IMR-90 (cell line): ENCODE measurements around the gene TAF3. TPM values are rescaled to one million over a fixed set of nuclear protein-coding genes. Genes with fewer than 3 reads are reported as not detected.

Experiments
- ATAC-seq: fragments of 200-7000 bp; cut with Tn5 transposase; 2 replicates; pipeline ENCODE4 v1.9.1; 2020; ENCODE audit warnings: low read depth, mild to moderate bottlenecking, moderate library complexity
- BruUV-seq: library from RNA; stranded (reverse); fragments of 400-500 nt; replicated peaks from 2 replicates; lab custom pipeline; 2021; lab: Mats Ljungman, UMichigan
- CTCF ChIA-PET: fragments of 300-600 bp; formaldehyde crosslinking; extraction: SDS; loops from one replicate; lab custom pipeline; 2021; ENCODE audit warnings: antibody characterized with exemption; lab: Yijun Ruan, JAX
- POLR2A ChIA-PET: fragments of 300-600 bp; sonication (Branson Sonifier 250); formaldehyde crosslinking; loops from one replicate; lab custom pipeline; 2022; ENCODE audit warnings: antibody characterized with exemption; ENCODE audit not compliant: unreplicated experiment; lab: Charles Lee
- DNase-seq: peaks from one replicate; pipeline ENCODE4 v3.0.0; 2013
- H2AFZ ChIP-seq: replicated peaks from 2 replicates; pipeline ENCODE3; 2013; ENCODE audit warnings: low read length, mild to moderate bottlenecking; ENCODE audit not compliant: poor library complexity
- H2AK5ac ChIP-seq: 2 replicates; pipeline ENCODE4 v1.6.1; 2013; ENCODE audit warnings: low read depth, low read length, inconsistent platforms
- H2AK9ac ChIP-seq: replicated peaks from 2 replicates; pipeline ENCODE3; 2013; ENCODE audit warnings: mild to moderate bottlenecking, low read depth, low read length, moderate library complexity; ENCODE audit not compliant: poor library complexity
- H2BK120ac ChIP-seq: 2 replicates; pipeline ENCODE4 v1.6.1; 2013; ENCODE audit warnings: low read depth, low read length, inconsistent platforms
- H2BK15ac ChIP-seq: 3 replicates; pipeline ENCODE4 v1.6.1; 2013; ENCODE audit warnings: low read depth, low read length, inconsistent platforms
- H2BK20ac ChIP-seq: 2 replicates; pipeline ENCODE4 v1.6.1; 2013; ENCODE audit warnings: low read depth, mild to moderate bottlenecking, inconsistent platforms, low read length, moderate library complexity
- H2BK5ac ChIP-seq: 2 replicates; pipeline ENCODE4 v1.6.1; 2013; ENCODE audit warnings: mild to moderate bottlenecking, low read depth, low read length, inconsistent platforms; ENCODE audit not compliant: poor library complexity, severe bottlenecking
- H3K14ac ChIP-seq: replicated peaks from 2 replicates; pipeline ENCODE4 v1.6.1; 2013; ENCODE audit warnings: low read depth, low read length, inconsistent platforms
- H3K18ac ChIP-seq: 2 replicates; pipeline ENCODE4 v1.6.1; 2013; ENCODE audit warnings: low read depth, low read length, control low read depth
- H3K23ac ChIP-seq: 2 replicates; pipeline ENCODE4 v1.6.1; 2013; ENCODE audit warnings: low read depth, low read length, inconsistent platforms
- H3K27ac ChIP-seq: 2 replicates; pipeline ENCODE4 v1.5.1; 2013; ENCODE audit warnings: mild to moderate bottlenecking, control low read depth, low read length; ENCODE audit not compliant: insufficient read depth
- H3K27me3 ChIP-seq: 2 replicates; pipeline ENCODE4 v1.6.1; 2013; ENCODE audit warnings: low read length; ENCODE audit not compliant: control insufficient read depth, insufficient read depth
- H3K36me3 ChIP-seq: 2 replicates; pipeline ENCODE4 v1.6.1; 2013; ENCODE audit warnings: low read length, mixed read lengths; ENCODE audit not compliant: control insufficient read depth, insufficient read depth
- H3K4ac ChIP-seq: 2 replicates; pipeline ENCODE4 v1.6.1; 2013; ENCODE audit warnings: low read depth, low read length, inconsistent platforms
- H3K4me1 ChIP-seq: 2 replicates; pipeline ENCODE4 v1.6.1; 2013; ENCODE audit warnings: low read length, mixed read lengths; ENCODE audit not compliant: control insufficient read depth, insufficient read depth
- H3K4me2 ChIP-seq: 2 replicates; pipeline ENCODE4 v1.6.1; 2013; ENCODE audit warnings: low read depth, mild to moderate bottlenecking, control low read depth, low read length, moderate library complexity
- H3K4me3 ChIP-seq: 2 replicates; pipeline ENCODE4 v1.5.1; 2013; ENCODE audit warnings: low read depth, mild to moderate bottlenecking, control low read depth, low read length, moderate library complexity; ENCODE audit not compliant: insufficient read depth
- H3K56ac ChIP-seq: 2 replicates; pipeline ENCODE4 v1.6.1; 2013; ENCODE audit warnings: low read length, inconsistent platforms; ENCODE audit not compliant: insufficient read depth; ENCODE audit errors: extremely low read depth
- H3K79me1 ChIP-seq, 2 experiments: 2 replicates each; pipeline ENCODE4 v1.6.1; 2013; ENCODE audit warnings: low read length in 2 of 2, inconsistent platforms in 1 of 2, low read depth in 1 of 2
- H3K9ac ChIP-seq: 2 replicates; pipeline ENCODE4 v1.6.1; 2013; ENCODE audit warnings: low read depth, low read length, control low read depth
- H3K9me1 ChIP-seq: 2 replicates; pipeline ENCODE4 v1.6.1; 2013; ENCODE audit warnings: low read length, inconsistent platforms; ENCODE audit not compliant: insufficient read depth
- H3K9me3 ChIP-seq: 2 replicates; pipeline ENCODE4 v1.6.1; 2013; ENCODE audit warnings: low read length; ENCODE audit not compliant: control insufficient read depth, insufficient read depth
- H4K20me1 ChIP-seq: 2 replicates; pipeline ENCODE4 v1.6.1; 2013; ENCODE audit warnings: low read length, inconsistent platforms; ENCODE audit not compliant: insufficient read depth
- H4K5ac ChIP-seq: 2 replicates; pipeline ENCODE4 v1.6.1; 2013; ENCODE audit warnings: mild to moderate bottlenecking, low read depth, low read length, control low read depth
- H4K8ac ChIP-seq, 2 experiments: 2 replicates each; pipeline ENCODE4 v1.6.1; 2013; ENCODE audit warnings: low read depth in 2 of 2, low read length in 2 of 2, control low read depth in 1 of 2, inconsistent platforms in 1 of 2
- H4K91ac ChIP-seq: 2 replicates; pipeline ENCODE4 v1.6.1; 2013; ENCODE audit warnings: low read depth, low read length, inconsistent platforms; ENCODE audit not compliant: insufficient read depth
- BHLHE40 ChIP-seq: fragments of 150-350 bp; IDR thresholded peaks from 2 replicates; pipeline ENCODE4 v1.6.1; 2016; ENCODE audit warnings: mild to moderate bottlenecking, low read depth, low read length
- CEBPB ChIP-seq: IDR thresholded peaks from 2 replicates; pipeline ENCODE4 v1.6.1; 2012; ENCODE audit warnings: low read depth, low read length, improper control_type of control experiment
- CHD1 ChIP-seq: IDR thresholded peaks from 2 replicates; pipeline ENCODE4 v1.6.1; 2012; ENCODE audit warnings: low read depth, low read length, improper control_type of control experiment
- CTCF ChIP-seq: conservative IDR thresholded peaks from 2 replicates; pipeline ENCODE4 v1.5.1; 2012; ENCODE audit warnings: mild to moderate bottlenecking, low read depth, low read length, improper control_type of control experiment
- ELK1 ChIP-seq: fragments of 150-350 bp; IDR thresholded peaks from 2 replicates; pipeline ENCODE4 v1.6.1; 2016; ENCODE audit warnings: low read depth, mild to moderate bottlenecking, low read length, moderate library complexity, borderline replicate concordance
- FOS ChIP-seq: fragments of 150-350 bp; IDR thresholded peaks from 2 replicates; pipeline ENCODE4 v1.6.1; 2016; ENCODE audit warnings: low read depth, low read length
- MAFK ChIP-seq: IDR thresholded peaks from 2 replicates; pipeline ENCODE4 v1.6.1; 2012; ENCODE audit warnings: low read depth, low read length, improper control_type of control experiment
- MXI1 ChIP-seq: IDR thresholded peaks from 2 replicates; pipeline ENCODE4 v1.6.1; 2012; ENCODE audit warnings: low read depth, mild to moderate bottlenecking, low read length, moderate library complexity, borderline replicate concordance
- NFE2L2 ChIP-seq: fragments of 150-350 bp; IDR thresholded peaks from 2 replicates; pipeline ENCODE4 v1.6.1; 2016; ENCODE audit warnings: low read depth, mild to moderate bottlenecking, low read length
- POLR2A ChIP-seq: IDR thresholded peaks from 2 replicates; pipeline ENCODE4 v1.6.1; 2012; ENCODE audit warnings: mild to moderate bottlenecking, low read depth, low read length
- RAD21 ChIP-seq: IDR thresholded peaks from 2 replicates; pipeline ENCODE4 v1.6.1; 2012; ENCODE audit warnings: low read length, improper control_type of control experiment
- RCOR1 ChIP-seq: IDR thresholded peaks from 2 replicates; pipeline ENCODE4 v1.6.1; 2012; ENCODE audit warnings: mild to moderate bottlenecking, low read length, improper control_type of control experiment; ENCODE audit not compliant: insufficient replicate concordance
- RFX5 ChIP-seq: IDR thresholded peaks from 2 replicates; pipeline ENCODE4 v1.8.0; 2012; ENCODE audit warnings: low read depth, mild to moderate bottlenecking, low read length, moderate library complexity
- SMC3 ChIP-seq: fragments of 150-350 bp; IDR thresholded peaks from 2 replicates; pipeline ENCODE4 v1.6.1; 2016; ENCODE audit warnings: low read depth, mild to moderate bottlenecking, antibody characterized with exemption, low read length, moderate library complexity
- USF2 ChIP-seq: fragments of 150-350 bp; IDR thresholded peaks from 2 replicates; pipeline ENCODE4 v1.6.1; 2017; ENCODE audit warnings: mild to moderate bottlenecking, antibody characterized with exemption, low read length, low read depth
- WGBS, 2 experiments: methylation state at CpG; one replicate each; pipeline versions ENCODE4 v1.1.5 to v1.1.7; 2013; ENCODE audit warnings: missing lambda C conversion rate in 2 of 2; ENCODE audit not compliant: insufficient read length in 1 of 2; ENCODE audit errors: extremely low coverage in 2 of 2; 5-methylcytosine and 5-hydroxymethylcytosine counted together
- dilution Hi-C: fragments of 300-500 bp; cut with HindIII; formaldehyde crosslinking; loops from one replicate; pipeline ENCODE4 v1.14.3; 2018; ENCODE audit warnings: low sequenced_read_pairs; ENCODE audit not compliant: unreplicated experiment
- in situ Hi-C: fragments of 300-500 bp; cut with MboI; formaldehyde crosslinking; loops from 3 replicates; pipeline ENCODE4 v1.14.3; 2019; ENCODE audit warnings: low sequenced_read_pairs, inconsistent platforms, mixed read lengths
- intact Hi-C: fragments of 100-400 bp; cut with micrococcal nuclease; formaldehyde crosslinking; loops from 2 replicates; pipeline ENCODE4 v1.10.0; 2022
- polyA plus RNA-seq, 3 experiments: library from polyadenylated mRNA; depleted of rRNA; stranded (reverse); fragments of >200 nt; gene quantifications; 2 replicates each; pipeline ENCODE4 v1.2.3, GENCODE V29; 2012; ENCODE audit warnings: low replicate concordance in 1 of 3
- total RNA-seq: library from RNA; depleted of rRNA; stranded (reverse); fragments of >200 nt; gene quantifications from 2 replicates; pipeline ENCODE4 v1.2.3, GENCODE V29; 2012

Gene TAF3
- total and polyA plus RNA-seq, 2 of the 4 experiments (the other 2 are of a cell fraction): 1.4 to 2.3 TPM

DNA sequence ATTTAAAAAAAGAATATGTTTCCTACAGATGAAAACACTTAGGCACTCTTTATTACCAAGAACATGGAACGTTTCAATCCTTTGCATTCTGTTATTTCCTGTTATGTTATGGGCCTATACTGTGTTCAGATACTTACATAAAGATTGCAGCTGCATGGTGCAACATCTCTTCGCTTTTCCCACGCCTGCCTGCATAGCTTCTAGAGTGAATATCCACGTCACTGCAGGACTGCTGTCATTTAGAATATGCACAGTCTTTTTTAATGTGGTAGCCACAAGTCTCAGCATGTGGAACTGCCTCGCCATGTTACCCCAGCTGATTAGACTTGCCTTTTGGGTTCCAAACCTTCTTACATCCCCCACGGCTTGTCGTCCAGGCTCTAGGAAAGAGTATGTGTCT, 166.6 kb downstream of the TAF3 start:
- dilution Hi-C loops (no loop called here), in situ Hi-C loops (no loop called here), intact Hi-C loops (loop anchor here (1.0 kb wide), 1 partner anchor 12 kb away; no protein-coding TSS in a partner anchor)
- Histone ChIP-seq H3K9ac (no peak overlapping the region), H4K20me1 (no peaks in the 10 kb centered on the region), H3K79me1 (no peaks in the 10 kb centered on the region; a peak in 1 of 4 replicates), H2BK15ac (no peak overlapping the region), H3K4me3 (no peak overlapping the region), H3K36me3 (no peaks in the 10 kb centered on the region), H3K18ac (no peak overlapping the region), H3K56ac (no peak overlapping the region), H4K91ac (no peak overlapping the region), H4K8ac (no peak overlapping the region), H3K4me2 (no peak overlapping the region), H3K4ac (no peak overlapping the region), H2AFZ (no peak overlapping the region), H2BK20ac (no peak overlapping the region), H2AK9ac (no peak overlapping the region), H3K9me3 (no peaks in the 10 kb centered on the region), H3K9me1 (no peaks in the 10 kb centered on the region; the same call in 1 of the 2 replicates), H3K27me3 (no peaks in the 10 kb centered on the region), H2BK120ac (no peak overlapping the region), H2BK5ac (no peak overlapping the region), H3K4me1 (peaks cover 2% of the 10 kb centered on the region), H3K23ac (no peak overlapping the region), H3K14ac (no peak overlapping the region), H3K27ac (no peak overlapping the region), H4K5ac (no peak overlapping the region), H2AK5ac (no peak overlapping the region)
- CTCF ChIA-PET: interaction anchor here (0.6 kb wide), 1 partner anchor 9 kb away, joined by 3 read pairs; no protein-coding TSS in a partner anchor
- POLR2A ChIA-PET: no interaction called here
- no TSS peak for BruUV-seq
- 97% methylated on average over 4 of the region's 7 CpGs; no CpG with 5 or more reads in 1 of the 2 experiments for WGBS, 2 experiments
- DNase-seq (no peak), ATAC-seq (no peak; the same call in 1 of the 2 replicates)
- TF ChIP-seq ELK1 (no peak), CEBPB (no peak), POLR2A (no peak), RAD21 (no peak), RCOR1 (no peak), MAFK (no peak), CHD1 (no peak), NFE2L2 (no peak), USF2 (no peak), RFX5 (no peak), FOS (no peak), MXI1 (no peak), SMC3 (no peak), CTCF (no peak), BHLHE40 (no peak)
